ENCODE results near the gene MMS22L.

GRCh38 chr6:97128507-97128906 is 154.5 kb downstream of the MMS22L start:
- TF ChIP-seq, protein P1, sequence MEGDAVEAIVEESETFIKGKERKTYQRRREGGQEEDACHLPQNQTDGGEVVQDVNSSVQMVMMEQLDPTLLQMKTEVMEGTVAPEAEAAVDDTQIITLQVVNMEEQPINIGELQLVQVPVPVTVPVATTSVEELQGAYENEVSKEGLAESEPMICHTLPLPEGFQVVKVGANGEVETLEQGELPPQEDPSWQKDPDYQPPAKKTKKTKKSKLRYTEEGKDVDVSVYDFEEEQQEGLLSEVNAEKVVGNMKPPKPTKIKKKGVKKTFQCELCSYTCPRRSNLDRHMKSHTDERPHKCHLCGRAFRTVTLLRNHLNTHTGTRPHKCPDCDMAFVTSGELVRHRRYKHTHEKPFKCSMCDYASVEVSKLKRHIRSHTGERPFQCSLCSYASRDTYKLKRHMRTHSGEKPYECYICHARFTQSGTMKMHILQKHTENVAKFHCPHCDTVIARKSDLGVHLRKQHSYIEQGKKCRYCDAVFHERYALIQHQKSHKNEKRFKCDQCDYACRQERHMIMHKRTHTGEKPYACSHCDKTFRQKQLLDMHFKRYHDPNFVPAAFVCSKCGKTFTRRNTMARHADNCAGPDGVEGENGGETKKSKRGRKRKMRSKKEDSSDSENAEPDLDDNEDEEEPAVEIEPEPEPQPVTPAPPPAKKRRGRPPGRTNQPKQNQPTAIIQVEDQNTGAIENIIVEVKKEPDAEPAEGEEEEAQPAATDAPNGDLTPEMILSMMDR (IDR thresholded peaks at IDR 0.05; ENCODE audit: insufficient read depth, low read length) = no peak
- TF ChIP-seq, protein P2, sequence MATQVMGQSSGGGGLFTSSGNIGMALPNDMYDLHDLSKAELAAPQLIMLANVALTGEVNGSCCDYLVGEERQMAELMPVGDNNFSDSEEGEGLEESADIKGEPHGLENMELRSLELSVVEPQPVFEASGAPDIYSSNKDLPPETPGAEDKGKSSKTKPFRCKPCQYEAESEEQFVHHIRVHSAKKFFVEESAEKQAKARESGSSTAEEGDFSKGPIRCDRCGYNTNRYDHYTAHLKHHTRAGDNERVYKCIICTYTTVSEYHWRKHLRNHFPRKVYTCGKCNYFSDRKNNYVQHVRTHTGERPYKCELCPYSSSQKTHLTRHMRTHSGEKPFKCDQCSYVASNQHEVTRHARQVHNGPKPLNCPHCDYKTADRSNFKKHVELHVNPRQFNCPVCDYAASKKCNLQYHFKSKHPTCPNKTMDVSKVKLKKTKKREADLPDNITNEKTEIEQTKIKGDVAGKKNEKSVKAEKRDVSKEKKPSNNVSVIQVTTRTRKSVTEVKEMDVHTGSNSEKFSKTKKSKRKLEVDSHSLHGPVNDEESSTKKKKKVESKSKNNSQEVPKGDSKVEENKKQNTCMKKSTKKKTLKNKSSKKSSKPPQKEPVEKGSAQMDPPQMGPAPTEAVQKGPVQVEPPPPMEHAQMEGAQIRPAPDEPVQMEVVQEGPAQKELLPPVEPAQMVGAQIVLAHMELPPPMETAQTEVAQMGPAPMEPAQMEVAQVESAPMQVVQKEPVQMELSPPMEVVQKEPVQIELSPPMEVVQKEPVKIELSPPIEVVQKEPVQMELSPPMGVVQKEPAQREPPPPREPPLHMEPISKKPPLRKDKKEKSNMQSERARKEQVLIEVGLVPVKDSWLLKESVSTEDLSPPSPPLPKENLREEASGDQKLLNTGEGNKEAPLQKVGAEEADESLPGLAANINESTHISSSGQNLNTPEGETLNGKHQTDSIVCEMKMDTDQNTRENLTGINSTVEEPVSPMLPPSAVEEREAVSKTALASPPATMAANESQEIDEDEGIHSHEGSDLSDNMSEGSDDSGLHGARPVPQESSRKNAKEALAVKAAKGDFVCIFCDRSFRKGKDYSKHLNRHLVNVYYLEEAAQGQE (IDR thresholded peaks at IDR 0.05; ENCODE audit: insufficient replicate concordance, low read depth) = no peak
- TF ChIP-seq GABPA (IDR thresholded peaks at IDR 0.05; ENCODE audit: low read depth) (no peak), POLR2AphosphoS5 (IDR thresholded peaks at IDR 0.05; ENCODE audit: low read depth) (no peak), SPI1 (IDR thresholded peaks at IDR 0.05; ENCODE audit: borderline replicate concordance, low read depth) (no peak)

All from HL-60 (cell line).